B cell (primary cell): ENCODE measurements around the gene HTRA3. TPM values are rescaled to one million over a fixed set of nuclear protein-coding genes. Genes with fewer than 3 reads are reported as not detected.

Source experiments
- ATAC-seq: fragments of 200-7000 bp; cut with Tn5 transposase; one replicate; pipeline ENCODE4 v1.10.0; 2021; ENCODE audit warnings: low read depth, mild to moderate bottlenecking, moderate number of reproducible peaks, moderate library complexity
- CTCF ChIA-PET: fragments of 350-600 bp; sonication (Branson Sonifier 250); formaldehyde crosslinking; loops from one replicate; lab custom pipeline; 2021; ENCODE audit warnings: antibody characterized with exemption, inconsistent platforms; lab: Charles Lee
- POLR2A ChIA-PET: fragments of 350-600 bp; sonication (Branson Sonifier 250); formaldehyde crosslinking; loops from one replicate; lab custom pipeline; 2021; ENCODE audit warnings: antibody characterized with exemption; lab: Charles Lee
- DNase-seq: peaks from one replicate; pipeline ENCODE4 v3.0.0; 2013
- H2AFZ ChIP-seq: 2 replicates; pipeline ENCODE4 v1.6.1; 2012; ENCODE audit warnings: mild to moderate bottlenecking, low read depth, low read length; ENCODE audit not compliant: insufficient read depth, poor library complexity, severe bottlenecking
- H3K27ac ChIP-seq, 2 donors: 1 replicate in 1 of 2; 2 replicates in 1 of 2; pipeline ENCODE4 v1.5.1; 2012 to 2013; ENCODE audit warnings: low read length in 2 of 2, mild to moderate bottlenecking in 2 of 2, moderate library complexity in 1 of 2
- H3K27me3 ChIP-seq, 4 experiments: fragments of 200-600 bp in 1 of 4; sonication (generic) in 1 of 4; replicated peaks in 1 of 4; 1 replicate in 2 of 4; 2 replicates in 2 of 4; pipeline versions ENCODE4 v1.6.1 to v1.7.0; 2013 to 2016; ENCODE audit warnings: low read length in 3 of 4, mild to moderate bottlenecking in 2 of 4, mixed read lengths in 1 of 4, moderate library complexity in 1 of 4; ENCODE audit not compliant: insufficient read depth in 4 of 4, control insufficient read depth in 3 of 4; ENCODE audit errors: control extremely low read depth in 1 of 4
- H3K36me3 ChIP-seq, 2 experiments: replicated peaks in 1 of 2; 1 replicate in 1 of 2; 2 replicates in 1 of 2; pipeline versions ENCODE4 v1.6.1 to v1.7.1; 2013; ENCODE audit warnings: low read length in 1 of 2; ENCODE audit not compliant: insufficient read depth in 2 of 2, control insufficient read depth in 1 of 2; ENCODE audit errors: control extremely low read depth in 1 of 2, extremely low read depth in 1 of 2
- H3K4me1 ChIP-seq, 2 donors: fragments of 200-600 bp in 1 of 2; sonication (generic) in 1 of 2; 1 replicate in 1 of 2; 2 replicates in 1 of 2; pipeline versions ENCODE4 v1.5.1 to v1.6.1; 2013 to 2017; ENCODE audit warnings: low read length in 2 of 2; ENCODE audit not compliant: control insufficient read depth in 2 of 2, insufficient read depth in 2 of 2
- H3K4me2 ChIP-seq: replicated peaks from 2 replicates; pipeline ENCODE3; 2012; ENCODE audit warnings: mild to moderate bottlenecking, low read depth, low read length; ENCODE audit not compliant: poor library complexity, severe bottlenecking
- H3K4me3 ChIP-seq, 5 experiments: fragments of 200-600 bp in 1 of 5; sonication (generic) in 1 of 5; 1 replicate in 3 of 5; 2 replicates in 2 of 5; pipeline versions ENCODE4 v1.5.1 to v1.7.0; 2011 to 2016; ENCODE audit warnings: low read length in 4 of 5, mild to moderate bottlenecking in 4 of 5, low read depth in 2 of 5, control low read depth in 1 of 5, moderate library complexity in 1 of 5; ENCODE audit not compliant: insufficient read depth in 1 of 5; ENCODE audit errors: control extremely low read depth in 1 of 5, extremely low read depth in 1 of 5
- H3K79me2 ChIP-seq: fragments of 200-600 bp; sonication (generic); one replicate; pipeline ENCODE4 v1.6.0; 2016; ENCODE audit warnings: low read length; ENCODE audit not compliant: control insufficient read depth, insufficient read depth
- H3K9ac ChIP-seq: fragments of 200-600 bp; sonication (generic); 2 replicates; pipeline ENCODE4 v1.6.1; 2017; ENCODE audit warnings: mild to moderate bottlenecking, low read length, moderate library complexity
- H3K9me3 ChIP-seq, 3 donors: one replicate each; pipeline versions ENCODE4 v1.6.1 to v1.7.1; 2013; ENCODE audit warnings: low read length in 2 of 3; ENCODE audit not compliant: control insufficient read depth in 2 of 3, insufficient read depth in 1 of 3; ENCODE audit errors: control extremely low read depth in 1 of 3
- H4K20me1 ChIP-seq: 2 replicates; pipeline ENCODE4 v1.6.0; 2012; ENCODE audit warnings: mild to moderate bottlenecking, low read length; ENCODE audit not compliant: insufficient read depth, control insufficient read depth, poor library complexity, severe bottlenecking
- H3K27ac Mint-ChIP-seq: one replicate; pipeline ENCODE4 v1.8.0; 2021; ENCODE audit warnings: mixed read lengths
- H3K27me3 Mint-ChIP-seq: one replicate; pipeline ENCODE4 v1.8.0; 2021; ENCODE audit warnings: mixed read lengths
- H3K4me1 Mint-ChIP-seq: one replicate; pipeline ENCODE4 v1.8.0; 2021; ENCODE audit warnings: mixed read lengths
- H3K4me3 Mint-ChIP-seq: one replicate; pipeline ENCODE4 v1.8.0; 2021; ENCODE audit warnings: mixed read lengths
- H3K9me3 Mint-ChIP-seq: one replicate; pipeline ENCODE4 v1.8.0; 2022; ENCODE audit warnings: mixed read lengths; ENCODE audit not compliant: insufficient read depth
- EZH2 ChIP-seq: IDR thresholded peaks from 2 replicates; pipeline ENCODE4 v1.6.1; 2012; ENCODE audit warnings: borderline replicate concordance, low read depth, mild to moderate bottlenecking, moderate library complexity, low read length; ENCODE audit not compliant: insufficient read depth, poor library complexity, severe bottlenecking
- WGBS: methylation state at CpG from one replicate; pipeline ENCODE4 v1.1.5; 2013; ENCODE audit warnings: missing lambda C conversion rate; ENCODE audit not compliant: insufficient coverage; 5-methylcytosine and 5-hydroxymethylcytosine counted together
- intact Hi-C: fragments of 100-400 bp; cut with micrococcal nuclease; formaldehyde crosslinking; loops from one replicate; pipeline ENCODE4 v1.10.0; 2022
- polyA plus RNA-seq: library from polyadenylated mRNA; depleted of rRNA; stranded (reverse); fragments of >200 nt; gene quantifications from 2 replicates; pipeline ENCODE4 v1.2.3, GENCODE V29; 2012
- total RNA-seq, 2 donors: library from RNA; stranded (reverse); fragments of 120-200 nt in 1 of 2; gene quantifications; 1 replicate in 1 of 2; 2 replicates in 1 of 2; pipeline versions ENCODE4 v1.2.3 to v1.2.4, GENCODE V29; 2013 to 2022
- TF ChIP-seq, protein P1 (sequence below): fragments of 200-600 bp; IDR thresholded peaks from one replicate; pipeline ENCODE4 v1.8.0; 2022; ENCODE audit warnings: antibody characterized with exemption, mild to moderate bottlenecking

Gene HTRA3
- total and polyA plus RNA-seq, 2 donors (not counting 1 experiment from before 2014, with no cell fraction given) = not detected

DNA sequence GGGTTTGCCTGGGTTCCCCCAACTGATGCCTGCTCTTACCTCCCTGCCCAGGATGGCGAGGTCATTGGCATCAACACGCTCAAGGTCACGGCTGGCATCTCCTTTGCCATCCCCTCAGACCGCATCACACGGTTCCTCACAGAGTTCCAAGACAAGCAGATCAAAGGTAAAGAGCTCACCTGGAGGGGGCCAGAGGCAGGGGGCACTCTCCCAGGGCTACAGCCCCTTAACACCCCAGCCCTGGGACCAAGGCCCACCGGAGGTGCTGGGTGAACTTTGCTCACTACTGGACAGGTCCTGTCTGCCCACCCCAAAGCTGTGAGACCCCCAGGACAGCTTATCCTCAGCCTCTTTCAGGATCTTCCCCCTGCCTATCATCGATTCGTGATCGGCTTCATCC, 24.5 kb downstream of the HTRA3 start:
- no peak for ATAC-seq
- H3K4me3 Mint-ChIP-seq = no peak overlapping the region

DNA sequence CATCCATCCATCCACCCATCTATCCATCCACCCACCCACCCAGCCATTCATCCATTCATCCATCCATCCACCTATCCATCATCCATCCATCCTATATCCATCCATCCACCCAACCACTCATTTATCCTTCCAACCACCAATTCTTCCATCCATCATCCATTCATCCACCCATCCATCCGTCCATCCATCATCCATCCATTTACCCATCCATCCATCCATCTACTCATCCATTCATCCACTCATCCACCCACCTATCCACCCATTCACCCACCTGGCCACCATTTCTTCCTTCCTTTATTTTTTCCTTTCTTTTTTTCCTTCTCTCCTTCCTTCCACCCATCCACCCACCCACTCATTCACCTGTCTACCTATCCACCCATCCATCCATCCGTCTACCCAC, 25.2 kb downstream of the HTRA3 start:
- H3K9me3 ChIP-seq = peaks cover 0 to 5% (median 0%) of the 10 kb centered on the region in 3 donors
- no peak overlapping the region for H2AFZ ChIP-seq
- Mint-ChIP-seq H3K9me3 (no peaks in the 10 kb centered on the region), H3K27me3 (peaks cover 3% of the 10 kb centered on the region), H3K4me3 (no peak overlapping the region), H3K27ac (no peak overlapping the region), H3K4me1 (peaks cover 5% of the 10 kb centered on the region)
- no peaks in the 10 kb centered on the region for H3K36me3 ChIP-seq
- no peak overlapping the region for H3K4me3 ChIP-seq
- H3K79me2 ChIP-seq = no peaks in the 10 kb centered on the region
- H3K9ac ChIP-seq = no peak overlapping the region
- intact Hi-C loops = no loop called here
- ATAC-seq = no peak
- no peaks in the 10 kb centered on the region for H4K20me1 ChIP-seq
- DNase-seq = no peak
- CTCF ChIA-PET = interaction anchor here (0.9 kb wide), 1 partner anchor 48 kb away, joined by 3 read pairs; no protein-coding TSS in a partner anchor
- H3K4me1 ChIP-seq = no peaks in the 10 kb centered on the region
- no peaks in the 10 kb centered on the region for H3K27me3 ChIP-seq
- TF ChIP-seq, protein P1, sequence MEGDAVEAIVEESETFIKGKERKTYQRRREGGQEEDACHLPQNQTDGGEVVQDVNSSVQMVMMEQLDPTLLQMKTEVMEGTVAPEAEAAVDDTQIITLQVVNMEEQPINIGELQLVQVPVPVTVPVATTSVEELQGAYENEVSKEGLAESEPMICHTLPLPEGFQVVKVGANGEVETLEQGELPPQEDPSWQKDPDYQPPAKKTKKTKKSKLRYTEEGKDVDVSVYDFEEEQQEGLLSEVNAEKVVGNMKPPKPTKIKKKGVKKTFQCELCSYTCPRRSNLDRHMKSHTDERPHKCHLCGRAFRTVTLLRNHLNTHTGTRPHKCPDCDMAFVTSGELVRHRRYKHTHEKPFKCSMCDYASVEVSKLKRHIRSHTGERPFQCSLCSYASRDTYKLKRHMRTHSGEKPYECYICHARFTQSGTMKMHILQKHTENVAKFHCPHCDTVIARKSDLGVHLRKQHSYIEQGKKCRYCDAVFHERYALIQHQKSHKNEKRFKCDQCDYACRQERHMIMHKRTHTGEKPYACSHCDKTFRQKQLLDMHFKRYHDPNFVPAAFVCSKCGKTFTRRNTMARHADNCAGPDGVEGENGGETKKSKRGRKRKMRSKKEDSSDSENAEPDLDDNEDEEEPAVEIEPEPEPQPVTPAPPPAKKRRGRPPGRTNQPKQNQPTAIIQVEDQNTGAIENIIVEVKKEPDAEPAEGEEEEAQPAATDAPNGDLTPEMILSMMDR = no peak
- no peak for TF ChIP-seq EZH2
- no peak overlapping the region for H3K4me2 ChIP-seq
- WGBS = 86% methylated on average over 2 of the region's 2 CpGs
- POLR2A ChIA-PET = no interaction called here
- H3K27ac ChIP-seq = no peak overlapping the region

More for the DNA sequence above, 24.5 kb downstream of the HTRA3 start:
- Histone ChIP-seq H3K36me3 (no peaks in the 10 kb centered on the region), H3K27ac (no peak overlapping the region), H3K4me1 (no peaks in the 10 kb centered on the region), H4K20me1 (no peaks in the 10 kb centered on the region), H3K4me3 (no peak overlapping the region), H3K79me2 (no peaks in the 10 kb centered on the region), H3K4me2 (no peak overlapping the region), H3K9ac (no peak overlapping the region), H3K27me3 (no peaks in the 10 kb centered on the region), H3K9me3 (peaks cover 0 to 5% (median 0%) of the 10 kb centered on the region in 3 donors), H2AFZ (no peak overlapping the region)
- ChIA-PET POLR2A (no interaction called here), CTCF (interaction anchor here (0.9 kb wide), 1 partner anchor 49 kb away, joined by 3 read pairs; no protein-coding TSS in a partner anchor)
- DNase-seq = no peak
- peaks cover 5% of the 10 kb centered on the region for H3K4me1 Mint-ChIP-seq
- H3K9me3 Mint-ChIP-seq = no peaks in the 10 kb centered on the region
- intact Hi-C loops = no loop called here
- TF ChIP-seq, protein P1 = no peak
- TF ChIP-seq EZH2 = no peak
- WGBS = 86% methylated on average over 9 of the region's 9 CpGs
- H3K27me3 Mint-ChIP-seq = peaks cover 3% of the 10 kb centered on the region
- no peak overlapping the region for H3K27ac Mint-ChIP-seq
